KBM-7 (cell line): Measurements from ENCODE around the gene SUPT4H1.

Experiments
- DNase-seq: peaks from one replicate; pipeline ENCODE4 v3.0.0-alpha.2; 2015
- in situ Hi-C: fragments of 300-500 bp; cut with MboI; formaldehyde crosslinking; loops from 2 replicates; pipeline ENCODE4 v1.14.3; 2020; ENCODE audit warnings: low sequenced_read_pairs, low pct_unique_long_range_greater_than_20kb, mixed read lengths

Gene SUPT4H1

GRCh38 chr17:58334256-58334655, 17.7 kb downstream of the SUPT4H1 start:
- no peak for DNase-seq
- in situ Hi-C loops: no loop called here

GRCh38 chr17:58333736-58334207, 18.2 kb downstream of the SUPT4H1 start:
- in situ Hi-C loops: no loop called here
- DNase-seq: peak; percentile 67

- peak; percentile 73 for DNase-seq
- in situ Hi-C loops: no loop called here
Observed at GRCh38 chr17:58332778-58333735, 18.9 kb downstream of the SUPT4H1 start.

GRCh38 chr17:58331815-58332777, 19.9 kb downstream of the SUPT4H1 start:
- peak; percentile 92 for DNase-seq
- in situ Hi-C loops: no loop called here

- in situ Hi-C loops: no loop called here
- peak; percentile 85 for DNase-seq
Observed at GRCh38 chr17:58330997-58331814, 20.8 kb downstream of the SUPT4H1 start.

- DNase-seq: no peak
- in situ Hi-C loops: no loop called here
Observed at GRCh38 chr17:58330538-58330996, 21.4 kb downstream of the SUPT4H1 start.

- DNase-seq: peak; percentile 79
- in situ Hi-C loops: no loop called here
Observed at GRCh38 chr17:58329810-58330537, 22.0 kb downstream of the SUPT4H1 start.

- in situ Hi-C loops: no loop called here
- peak; percentile 98 for DNase-seq
Observed at GRCh38 chr17:58329035-58329809, 22.8 kb downstream of the SUPT4H1 start.

- DNase-seq: peak; percentile 98
- in situ Hi-C loops: no loop called here
Observed at GRCh38 chr17:58328195-58329034, 23.6 kb downstream of the SUPT4H1 start, which contains the start of gene TSPOAP1. TSS of gene TSPOAP1 (minus strand) at chr17:58328795. CDS start at chr17:58327920, 875 bp downstream.

- no peak for DNase-seq
- in situ Hi-C loops: no loop called here
Observed at GRCh38 chr17:58327363-58328194, 24.4 kb downstream of the SUPT4H1 start.

DNA sequence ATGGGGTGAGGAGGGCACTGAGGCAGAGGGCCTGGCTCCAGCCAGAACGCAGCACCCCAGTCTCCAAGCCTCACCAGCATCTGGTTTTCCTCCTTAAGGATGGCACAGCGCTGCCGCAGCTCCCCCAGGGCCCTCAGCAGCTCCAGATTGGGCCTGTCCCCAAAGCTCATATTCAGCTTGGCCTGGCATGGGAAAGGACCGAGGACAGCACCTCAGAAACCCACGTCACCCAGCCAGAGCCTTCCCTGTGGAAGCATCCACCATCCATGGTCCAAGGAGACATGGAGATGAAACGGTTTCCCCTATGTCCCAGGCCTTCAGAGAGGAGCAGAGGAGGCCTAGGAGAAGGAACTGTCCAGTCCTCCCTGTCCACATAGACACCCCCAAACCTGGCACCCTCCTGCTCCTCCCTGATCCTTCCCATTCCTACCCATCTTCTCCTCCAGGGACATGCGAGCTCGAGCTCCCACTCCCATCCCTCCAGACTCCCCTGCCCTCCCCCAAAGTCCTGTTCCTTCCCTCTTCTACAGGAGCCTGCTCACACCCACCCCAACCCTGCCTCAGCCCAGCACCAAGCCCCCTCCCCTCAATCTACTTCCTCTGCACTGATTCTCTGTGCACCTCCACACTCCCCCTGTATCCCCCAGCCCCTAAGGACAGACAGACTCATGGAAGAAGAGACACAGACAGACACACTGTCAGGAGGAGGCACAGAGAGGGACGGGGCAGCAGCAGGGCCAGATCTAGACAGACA, 25.2 kb downstream of the SUPT4H1 start:
- in situ Hi-C loops: no loop called here
- peak; percentile 53 for DNase-seq

GRCh38 chr17:58325976-58326468, 26.0 kb downstream of the SUPT4H1 start:
- in situ Hi-C loops: no loop called here
- DNase-seq: peak; percentile 61

GRCh38 chr17:58325289-58325726, 26.7 kb downstream of the SUPT4H1 start:
- in situ Hi-C loops: no loop called here
- peak; percentile 46 for DNase-seq

GRCh38 chr17:58324409-58325288, 27.4 kb downstream of the SUPT4H1 start:
- DNase-seq: no peak
- in situ Hi-C loops: no loop called here
